DMS 273 treated with DMSO at 0.1 percent for 48 hours (cell line): Measurements from ENCODE around the gene TEDDM1.
"Not testable (repeated sequence)": the region's sequence is repeated elsewhere in the genome, so short reads cannot be mapped to it uniquely, and the experiment has no call there.

Experiments used
- DNase-seq: peaks from one replicate; lab custom pipeline; 2025; lab: John Stamatoyannopoulos, UW

The TEDDM1 gene

GRCh38 chr1:182400567-182400966 is at the start of gene TEDDM1:
TEDDM1 (minus strand) TSS chr1:182400667; CDS start chr1:182400485, 182 bp downstream.
- DNase-seq: no peak

GRCh38 chr1:182450087-182450486 is 49.6 kb upstream of the TEDDM1 start, which contains the start of gene RGSL1:
RGSL1 (plus strand) TSS chr1:182450146; CDS start chr1:182450166, 20 bp downstream.
- DNase-seq: no peak

- no peak for DNase-seq
Observed at GRCh38 chr1:182447660-182448059, 47.2 kb upstream of the TEDDM1 start.

- DNase-seq: not testable (repeated sequence)
Observed at GRCh38 chr1:182447124-182447523, 46.7 kb upstream of the TEDDM1 start.

- DNase-seq: peak; percentile 24
Observed at GRCh38 chr1:182446033-182446669, 45.7 kb upstream of the TEDDM1 start.

- DNase-seq: no peak
Observed at GRCh38 chr1:182444497-182444896, 44.0 kb upstream of the TEDDM1 start.

GRCh38 chr1:182442333-182442732 is 41.9 kb upstream of the TEDDM1 start:
- DNase-seq: no peak

- DNase-seq: no peak
Observed at GRCh38 chr1:182441719-182442118, 41.3 kb upstream of the TEDDM1 start.

GRCh38 chr1:182438326-182438725 is 37.9 kb upstream of the TEDDM1 start:
- no peak for DNase-seq

GRCh38 chr1:182433580-182433979 is 33.1 kb upstream of the TEDDM1 start:
- no peak for DNase-seq

GRCh38 chr1:182431278-182431677 is 30.8 kb upstream of the TEDDM1 start:
- DNase-seq: no peak

GRCh38 chr1:182430263-182431068 is 30.0 kb upstream of the TEDDM1 start:
- no peak for DNase-seq

GRCh38 chr1:182428043-182428442 is 27.6 kb upstream of the TEDDM1 start:
- no peak for DNase-seq

- no peak for DNase-seq
Observed at GRCh38 chr1:182426442-182427430, 26.3 kb upstream of the TEDDM1 start.

- DNase-seq: no peak
Observed at GRCh38 chr1:182415789-182416188, 15.3 kb upstream of the TEDDM1 start.

GRCh38 chr1:182413969-182414368 is 13.5 kb upstream of the TEDDM1 start:
- DNase-seq: no peak

- DNase-seq: no peak
Observed at GRCh38 chr1:182413486-182413885, 13.0 kb upstream of the TEDDM1 start.

- no peak for DNase-seq
Observed at GRCh38 chr1:182410620-182411273, 10.3 kb upstream of the TEDDM1 start.

GRCh38 chr1:182410138-182410537 is 9.7 kb upstream of the TEDDM1 start:
- DNase-seq: no peak

- DNase-seq: no peak
Observed at GRCh38 chr1:182408435-182409075, 8.1 kb upstream of the TEDDM1 start.

GRCh38 chr1:182407724-182408123 is 7.3 kb upstream of the TEDDM1 start:
- no peak for DNase-seq
